ENCODE results near the gene BCAS3.

The BCAS3 gene

GRCh38 chr17:61376931-61377838 is 699.5 kb downstream of the BCAS3 start:
- TF ChIP-seq REST (IDR thresholded peaks at IDR 0.05; ENCODE audit: low read depth) (no peak), USF1 (IDR thresholded peaks at IDR 0.05) (no peak), FOXM1 (IDR thresholded peaks at IDR 0.05; ENCODE audit: borderline replicate concordance, low read depth) (no peak), NFIC (IDR thresholded peaks at IDR 0.05) (no peak), TEAD4 (IDR thresholded peaks at IDR 0.05) (no peak), EGR1 (IDR thresholded peaks at IDR 0.05) (no peak), MAX (IDR thresholded peaks at IDR 0.05) (no peak), TCF12 (IDR thresholded peaks at IDR 0.05; ENCODE audit: low read depth) (no peak)

- no peak for TF ChIP-seq TAF1 (IDR thresholded peaks at IDR 0.05; ENCODE audit: low read depth)
- TF ChIP-seq TCF12 (IDR thresholded peaks at IDR 0.05; ENCODE audit: low read depth): no peak
- TF ChIP-seq TEAD4 (IDR thresholded peaks at IDR 0.05): no peak
- TF ChIP-seq RAD21 (IDR thresholded peaks at IDR 0.05; ENCODE audit: low read depth): no peak
- TF ChIP-seq CREB1 (IDR thresholded peaks at IDR 0.05; ENCODE audit: low read depth): no peak
- no peak for TF ChIP-seq USF1 (IDR thresholded peaks at IDR 0.05)
- no peak for TF ChIP-seq EGR1 (IDR thresholded peaks at IDR 0.05)
- no peak for TF ChIP-seq NFIC (IDR thresholded peaks at IDR 0.05)
- no peak for TF ChIP-seq MAX (IDR thresholded peaks at IDR 0.05)
- no peak for TF ChIP-seq FOXM1 (IDR thresholded peaks at IDR 0.05; ENCODE audit: borderline replicate concordance, low read depth)
- TF ChIP-seq REST (IDR thresholded peaks at IDR 0.05; ENCODE audit: low read depth): no peak
- no peak for TF ChIP-seq ZBTB7A (IDR thresholded peaks at IDR 0.05; ENCODE audit: low read depth)
- TF ChIP-seq CEBPB (IDR thresholded peaks at IDR 0.05): no peak
- TF ChIP-seq YY1 (IDR thresholded peaks at IDR 0.05; ENCODE audit: low read depth): no peak
- no peak for TF ChIP-seq EP300 (IDR thresholded peaks at IDR 0.05; ENCODE audit: borderline replicate concordance)
Measured at GRCh38 chr17:61378658-61379456, 701.2 kb downstream of the BCAS3 start.

- TF ChIP-seq CEBPB (IDR thresholded peaks at IDR 0.05) (no peak), TEAD4 (IDR thresholded peaks at IDR 0.05) (no peak), REST (IDR thresholded peaks at IDR 0.05; ENCODE audit: low read depth) (no peak)
Measured at GRCh38 chr17:61379457-61380216, 702.0 kb downstream of the BCAS3 start.

All from Ishikawa (cell line).